Measurements from ENCODE around the gene MRPL27.

The MRPL27 gene

GRCh38 chr17:50359998-50360461 lies 13.0 kb downstream of the MRPL27 start:
- in situ Hi-C loops (cut with HindIII; ENCODE audit: low pct_ligation_motif_present, low sequenced_read_pairs) = no loop called here
- DNase-seq = no peak
- no peak overlapping the region for H3K27ac ChIP-seq
- H3K4me3 ChIP-seq (ENCODE audit: low read depth, low read length) = no peak overlapping the region
- H3K36me3 ChIP-seq (replicated peaks) = peaks cover 43% of the 10 kb centered on the region
- TF ChIP-seq CTCF (IDR thresholded peaks at IDR 0.05; ENCODE audit: low read depth, low read length, missing control alignments) = no peak
- no peaks in the 10 kb centered on the region for H3K27me3 ChIP-seq (replicated peaks)

- Histone ChIP-seq H3K36me3 (replicated peaks) (peaks cover 52% of the 10 kb centered on the region), H3K27me3 (replicated peaks) (no peaks in the 10 kb centered on the region), H3K4me3 (ENCODE audit: low read depth, low read length) (no peak overlapping the region), H3K27ac (no peak overlapping the region)
- no peak for DNase-seq
- in situ Hi-C loops (cut with HindIII; ENCODE audit: low pct_ligation_motif_present, low sequenced_read_pairs) = no loop called here
- TF ChIP-seq CTCF (IDR thresholded peaks at IDR 0.05; ENCODE audit: low read depth, low read length, missing control alignments) = no peak
Observed at GRCh38 chr17:50359005-50359699, 13.8 kb downstream of the MRPL27 start.

GRCh38 chr17:50358177-50358576 lies 14.8 kb downstream of the MRPL27 start:
- H3K36me3 ChIP-seq (replicated peaks) = peaks cover 58% of the 10 kb centered on the region
- DNase-seq = no peak
- in situ Hi-C loops (cut with HindIII; ENCODE audit: low pct_ligation_motif_present, low sequenced_read_pairs) = no loop called here
- no peak for TF ChIP-seq CTCF (IDR thresholded peaks at IDR 0.05; ENCODE audit: low read depth, low read length, missing control alignments)
- no peak overlapping the region for H3K27ac ChIP-seq
- no peak overlapping the region for H3K4me3 ChIP-seq (ENCODE audit: low read depth, low read length)
- no peaks in the 10 kb centered on the region for H3K27me3 ChIP-seq (replicated peaks)

- DNase-seq = no peak
- H3K36me3 ChIP-seq (replicated peaks) = peaks cover 58% of the 10 kb centered on the region
Observed at GRCh38 chr17:50356892-50357510, 16.0 kb downstream of the MRPL27 start.

GRCh38 chr17:50356418-50356817 lies 16.6 kb downstream of the MRPL27 start:
- in situ Hi-C loops (cut with HindIII; ENCODE audit: low pct_ligation_motif_present, low sequenced_read_pairs) = no loop called here
- H3K4me3 ChIP-seq (ENCODE audit: low read depth, low read length) = no peak overlapping the region
- H3K27me3 ChIP-seq (replicated peaks) = no peaks in the 10 kb centered on the region
- no peak for DNase-seq
- H3K27ac ChIP-seq = no peak overlapping the region
- TF ChIP-seq CTCF (IDR thresholded peaks at IDR 0.05; ENCODE audit: low read depth, low read length, missing control alignments) = no peak
- peaks cover 58% of the 10 kb centered on the region for H3K36me3 ChIP-seq (replicated peaks)

More at GRCh38 chr17:50356892-50357510, 16.0 kb downstream of the MRPL27 start:
- Histone ChIP-seq H3K27me3 (replicated peaks) (no peaks in the 10 kb centered on the region), H3K4me3 (ENCODE audit: low read depth, low read length) (no peak overlapping the region), H3K27ac (no peak overlapping the region)
- TF ChIP-seq CTCF (IDR thresholded peaks at IDR 0.05; ENCODE audit: low read depth, low read length, missing control alignments) = no peak
- in situ Hi-C loops (cut with HindIII; ENCODE audit: low pct_ligation_motif_present, low sequenced_read_pairs) = no loop called here

Data from brain microvascular endothelial cell (primary cell).